Lung (tissue), 16 donors: Measurements from ENCODE around the gene ADGRL1. TPM values are rescaled to one million over a fixed set of nuclear protein-coding genes. Genes with fewer than 3 reads are reported as not detected.
"Not testable (repeated sequence)": the region's sequence is repeated elsewhere in the genome, so short reads cannot be mapped to it uniquely, and the experiment has no call there.

Experiments
- ATAC-seq: fragments of 200-7000 bp; cut with Tn5 transposase; one replicate; pipeline ENCODE4 v1.9.1; 2020; ENCODE audit warnings: moderate number of reproducible peaks; ENCODE audit not compliant: insufficient read depth, low FRiP score
- DNase-seq, 3 donors: peaks; one replicate each; pipeline ENCODE4 v3.0.0-alpha.2; 2013 to 2017
- H3K27ac ChIP-seq, 2 donors: one replicate each; pipeline ENCODE4 v1.5.1; 2013; ENCODE audit warnings: mild to moderate bottlenecking in 2 of 2, moderate library complexity in 2 of 2, control low read depth in 1 of 2, inconsistent platforms in 1 of 2, low read depth in 1 of 2, low read length in 1 of 2
- H3K27me3 ChIP-seq, 3 donors: one replicate each; pipeline ENCODE4 v1.5.1; 2013; ENCODE audit warnings: low read length in 2 of 3; ENCODE audit not compliant: control insufficient read depth in 3 of 3, insufficient read depth in 3 of 3
- H3K36me3 ChIP-seq, 4 donors: one replicate each; pipeline ENCODE4 v1.5.1; 2013; ENCODE audit warnings: low read length in 4 of 4, mild to moderate bottlenecking in 1 of 4, moderate library complexity in 1 of 4; ENCODE audit not compliant: control insufficient read depth in 4 of 4, insufficient read depth in 4 of 4
- H3K4me1 ChIP-seq, 5 donors: one replicate each; pipeline ENCODE4 v1.5.1; 2013; ENCODE audit warnings: low read length in 5 of 5, mild to moderate bottlenecking in 2 of 5, moderate library complexity in 1 of 5; ENCODE audit not compliant: control insufficient read depth in 5 of 5, insufficient read depth in 5 of 5
- H3K4me3 ChIP-seq: one replicate; pipeline ENCODE4 v1.5.1; 2013; ENCODE audit warnings: mild to moderate bottlenecking, control low read depth, moderate library complexity
- H3K9ac ChIP-seq, 2 donors: one replicate each; pipeline ENCODE4 v1.5.1; 2013; ENCODE audit warnings: low read length in 2 of 2, control low read depth in 1 of 2; ENCODE audit not compliant: insufficient read depth in 1 of 2
- H3K9me3 ChIP-seq, 4 donors: one replicate each; pipeline ENCODE4 v1.5.1; 2013; ENCODE audit warnings: low read length in 3 of 4, mild to moderate bottlenecking in 1 of 4, moderate library complexity in 1 of 4; ENCODE audit not compliant: control insufficient read depth in 4 of 4, insufficient read depth in 3 of 4
- CTCF ChIP-seq: IDR thresholded peaks from 2 replicates; pipeline ENCODE4 v1.5.1; 2012; ENCODE audit warnings: mild to moderate bottlenecking; ENCODE audit errors: control extremely low read depth, extremely low read depth
- WGBS, 2 donors: extraction: QIAGEN DNeasy Blood & Tissue Kit; methylation state at CpG; one replicate each; pipeline ENCODE4 v1.1.7; 2013; 5-methylcytosine and 5-hydroxymethylcytosine counted together
- long read RNA-seq, 5 donors: transcript quantifications; one replicate each; lab custom pipeline, GENCODE V29; 2026
- polyA plus RNA-seq, 2 donors: library from polyadenylated mRNA; stranded (reverse); fragments of 200-250 nt; gene quantifications; one replicate each; pipeline ENCODE4 v1.2.1, GENCODE V29; 2013
- total RNA-seq, 2 donors: library from RNA; depleted of rRNA in 1 of 2; stranded (reverse); fragments of >200 nt in 1 of 2; gene quantifications; one replicate each; pipeline ENCODE4 v1.2.1, GENCODE V29; 2014 to 2021
- donor health status: control.
- donor health status: control.
- donor health status: Bipolar disorder and iron deficiency.
- donor health status: healthy.
- donor health status: DM: yes; HTN: yes; CAD: no.

ADGRL1 gene
- total RNA-seq = 10 to 100 TPM; 22.6 to 35.9 TPM
- polyA plus RNA-seq = 10 to 100 TPM in 1 of 2 donors, 1 to 10 TPM in 1; 9.4 to 16.0 TPM
- long read RNA-seq, donor 1, partial matches to known transcripts = 15 of 18 reads
- long read RNA-seq, donor 1, other reads (novel, unspliced or antisense) = 0 of 18 reads
- long read RNA-seq, donor 2 = 0 reads
- long read RNA-seq, donor 3 = 0 reads
- long read RNA-seq, donor 4, partial matches to known transcripts = 0 of 1 reads
- long read RNA-seq, donor 4, other reads (novel, unspliced or antisense) = 0 of 1 reads
- long read RNA-seq, donor 5, partial matches to known transcripts = 12 of 15 reads
- long read RNA-seq, donor 5, other reads (novel, unspliced or antisense) = 0 of 15 reads

GRCh38 chr19:14205452-14206287, at the start of gene ADGRL1:
ADGRL1 (minus strand) TSS chr19:14206169; CDS start chr19:14183602, 22,567 bp downstream.
- H3K27ac ChIP-seq = peak within 1 kb of the TSS in 1 of 2 donors; percentile 77
- not testable (repeated sequence) for H3K27me3 ChIP-seq, ATAC-seq, H3K9me3 ChIP-seq, H3K36me3 ChIP-seq
- H3K4me1 ChIP-seq = peaks cover 0 to 20% (median 2%) of the 10 kb centered on the region in 5 donors
- peak within 1 kb of the TSS in 1 of 2 donors; percentile 32 for H3K9ac ChIP-seq
- DNase-seq = peak in 2 of 3 donors; percentile 16 to 43
- 1% methylated on average over 61 to 95 of the region's 96 CpGs for WGBS, 2 donors
- H3K4me3 ChIP-seq = peak within 1 kb of the TSS; percentile 49

GRCh38 chr19:14255316-14255715, 49.3 kb upstream of the ADGRL1 start:
- not testable (repeated sequence) for DNase-seq, H3K9me3 ChIP-seq, H3K4me1 ChIP-seq, H3K9ac ChIP-seq, H3K36me3 ChIP-seq, ATAC-seq, H3K4me3 ChIP-seq, H3K27ac ChIP-seq, H3K27me3 ChIP-seq
- 22 to 41% methylated on average over 1 of the region's 1 CpG for WGBS, 2 donors

GRCh38 chr19:14253822-14254599, 48.0 kb upstream of the ADGRL1 start:
- ATAC-seq, H3K9ac ChIP-seq, H3K27ac ChIP-seq, H3K27me3 ChIP-seq, H3K4me1 ChIP-seq, H3K4me3 ChIP-seq, H3K36me3 ChIP-seq, H3K9me3 ChIP-seq: not testable (repeated sequence)
- DNase-seq = peak; percentile 56 to 60 (median 56)
- 23% methylated on average over 19 of the region's 19 CpGs for WGBS, 2 donors

GRCh38 chr19:14252136-14252535, 46.2 kb upstream of the ADGRL1 start:
- not testable (repeated sequence) for H3K9me3 ChIP-seq, DNase-seq, H3K9ac ChIP-seq, H3K4me1 ChIP-seq, ATAC-seq, H3K27me3 ChIP-seq, H3K36me3 ChIP-seq, H3K27ac ChIP-seq, H3K4me3 ChIP-seq
- WGBS, 2 donors = 66 to 83% methylated on average over 2 of the region's 2 CpGs

- Histone ChIP-seq H3K9me3 (no peaks in the 10 kb centered on the region), H3K9ac (no peak overlapping the region), H3K27ac (no peak overlapping the region), H3K4me1 (peaks cover 0 to 3% (median 0%) of the 10 kb centered on the region in 5 donors), H3K36me3 (no peaks in the 10 kb centered on the region), H3K27me3 (no peaks in the 10 kb centered on the region), H3K4me3 (no peak overlapping the region)
- 75 to 78% methylated on average over 5 of the region's 5 CpGs for WGBS, 2 donors
- ATAC-seq (no peak), DNase-seq (no peak)
- TF ChIP-seq CTCF = no peak
Measured at GRCh38 chr19:14250870-14251269, 44.9 kb upstream of the ADGRL1 start.

GRCh38 chr19:14250315-14250714, 44.3 kb upstream of the ADGRL1 start:
- 92 to 94% methylated on average over 10 of the region's 10 CpGs for WGBS, 2 donors
- not testable (repeated sequence) for H3K27ac ChIP-seq, ATAC-seq, H3K9me3 ChIP-seq, DNase-seq, H3K4me3 ChIP-seq, H3K4me1 ChIP-seq, H3K27me3 ChIP-seq, H3K36me3 ChIP-seq, H3K9ac ChIP-seq

- not testable (repeated sequence) for H3K36me3 ChIP-seq, H3K4me1 ChIP-seq, H3K27ac ChIP-seq, H3K27me3 ChIP-seq, H3K4me3 ChIP-seq, ATAC-seq, DNase-seq, H3K9me3 ChIP-seq, H3K9ac ChIP-seq
- 69 to 70% methylated on average over 2 of the region's 2 CpGs for WGBS, 2 donors
Measured at GRCh38 chr19:14249891-14250290, 43.9 kb upstream of the ADGRL1 start.
